Measurements from ENCODE around the gene HGS. TPM values are rescaled to one million over a fixed set of nuclear protein-coding genes. Genes with fewer than 3 reads are reported as not detected.

The HGS gene
- total and polyA plus RNA-seq, 2 of the 4 experiments (the other 2 are of a cell fraction), result 52.5 to 137 TPM

DNA sequence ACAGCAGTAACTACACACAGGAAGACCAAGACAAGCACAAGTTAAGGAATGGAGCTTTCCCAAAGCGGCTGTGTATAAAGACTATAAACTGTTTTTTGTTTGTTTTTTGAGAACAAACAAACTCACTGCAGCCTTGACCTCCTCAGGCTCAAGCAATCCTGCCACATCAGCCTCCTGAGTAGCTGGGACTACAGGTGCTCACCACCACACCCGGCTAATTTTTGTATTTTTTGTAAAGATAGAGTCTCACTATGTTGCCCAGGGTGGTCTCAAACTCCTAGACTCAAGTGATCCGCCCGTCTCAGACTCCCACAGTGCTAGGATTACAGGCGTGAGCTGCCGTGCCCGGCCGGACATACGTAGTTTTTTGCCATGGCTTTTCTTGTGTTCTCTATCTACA is 23.4 kb upstream of the HGS start:
- no peak for TF ChIP-seq RFX5 (IDR thresholded peaks at IDR 0.05; ENCODE audit: low read depth, low read length)
- no peak for TF ChIP-seq POLR2A (IDR thresholded peaks at IDR 0.05; ENCODE audit: low read depth, low read length)
- TF ChIP-seq CHD1 (IDR thresholded peaks at IDR 0.05; ENCODE audit: low read depth, low read length), result no peak
- TF ChIP-seq, protein P1, sequence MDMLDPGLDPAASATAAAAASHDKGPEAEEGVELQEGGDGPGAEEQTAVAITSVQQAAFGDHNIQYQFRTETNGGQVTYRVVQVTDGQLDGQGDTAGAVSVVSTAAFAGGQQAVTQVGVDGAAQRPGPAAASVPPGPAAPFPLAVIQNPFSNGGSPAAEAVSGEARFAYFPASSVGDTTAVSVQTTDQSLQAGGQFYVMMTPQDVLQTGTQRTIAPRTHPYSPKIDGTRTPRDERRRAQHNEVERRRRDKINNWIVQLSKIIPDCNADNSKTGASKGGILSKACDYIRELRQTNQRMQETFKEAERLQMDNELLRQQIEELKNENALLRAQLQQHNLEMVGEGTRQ (IDR thresholded peaks at IDR 0.05; ENCODE audit: low read depth, low read length), result no peak
- TF ChIP-seq, protein P2, sequence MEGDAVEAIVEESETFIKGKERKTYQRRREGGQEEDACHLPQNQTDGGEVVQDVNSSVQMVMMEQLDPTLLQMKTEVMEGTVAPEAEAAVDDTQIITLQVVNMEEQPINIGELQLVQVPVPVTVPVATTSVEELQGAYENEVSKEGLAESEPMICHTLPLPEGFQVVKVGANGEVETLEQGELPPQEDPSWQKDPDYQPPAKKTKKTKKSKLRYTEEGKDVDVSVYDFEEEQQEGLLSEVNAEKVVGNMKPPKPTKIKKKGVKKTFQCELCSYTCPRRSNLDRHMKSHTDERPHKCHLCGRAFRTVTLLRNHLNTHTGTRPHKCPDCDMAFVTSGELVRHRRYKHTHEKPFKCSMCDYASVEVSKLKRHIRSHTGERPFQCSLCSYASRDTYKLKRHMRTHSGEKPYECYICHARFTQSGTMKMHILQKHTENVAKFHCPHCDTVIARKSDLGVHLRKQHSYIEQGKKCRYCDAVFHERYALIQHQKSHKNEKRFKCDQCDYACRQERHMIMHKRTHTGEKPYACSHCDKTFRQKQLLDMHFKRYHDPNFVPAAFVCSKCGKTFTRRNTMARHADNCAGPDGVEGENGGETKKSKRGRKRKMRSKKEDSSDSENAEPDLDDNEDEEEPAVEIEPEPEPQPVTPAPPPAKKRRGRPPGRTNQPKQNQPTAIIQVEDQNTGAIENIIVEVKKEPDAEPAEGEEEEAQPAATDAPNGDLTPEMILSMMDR (conservative IDR thresholded peaks at IDR 0.05; ENCODE audit: low read depth, low read length), result no peak
- no peak for TF ChIP-seq MAFK (IDR thresholded peaks at IDR 0.05; ENCODE audit: low read depth, low read length)
- no peak for TF ChIP-seq RAD21 (IDR thresholded peaks at IDR 0.05; ENCODE audit: low read length)
- TF ChIP-seq, protein P3, sequence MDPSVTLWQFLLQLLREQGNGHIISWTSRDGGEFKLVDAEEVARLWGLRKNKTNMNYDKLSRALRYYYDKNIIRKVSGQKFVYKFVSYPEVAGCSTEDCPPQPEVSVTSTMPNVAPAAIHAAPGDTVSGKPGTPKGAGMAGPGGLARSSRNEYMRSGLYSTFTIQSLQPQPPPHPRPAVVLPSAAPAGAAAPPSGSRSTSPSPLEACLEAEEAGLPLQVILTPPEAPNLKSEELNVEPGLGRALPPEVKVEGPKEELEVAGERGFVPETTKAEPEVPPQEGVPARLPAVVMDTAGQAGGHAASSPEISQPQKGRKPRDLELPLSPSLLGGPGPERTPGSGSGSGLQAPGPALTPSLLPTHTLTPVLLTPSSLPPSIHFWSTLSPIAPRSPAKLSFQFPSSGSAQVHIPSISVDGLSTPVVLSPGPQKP (IDR thresholded peaks at IDR 0.05; ENCODE audit: borderline replicate concordance, low read depth, low read length), result no peak
- intact Hi-C loops (cut with micrococcal nuclease), result no loop called here

More for the DNA sequence above, 23.4 kb upstream of the HGS start:
- no peaks in the 10 kb centered on the region for H3K27me3 ChIP-seq (ENCODE audit: control insufficient read depth, insufficient read depth, low read length)
- no peak overlapping the region for H3K4ac ChIP-seq (ENCODE audit: low read depth, low read length)
- H3K9ac ChIP-seq (ENCODE audit: low read depth, low read length), result no peak overlapping the region
- no peak overlapping the region for H2AK9ac ChIP-seq (replicated peaks; ENCODE audit: low read depth, low read length, poor library complexity)
- no peaks in the 10 kb centered on the region for H3K9me3 ChIP-seq (ENCODE audit: control insufficient read depth, insufficient read depth, low read length)
- no peak overlapping the region for H4K5ac ChIP-seq (ENCODE audit: low read depth, low read length)
- peaks cover 8% of the 10 kb centered on the region for H3K36me3 ChIP-seq (ENCODE audit: control insufficient read depth, insufficient read depth, low read length)
- in situ Hi-C loops (cut with MboI; ENCODE audit: low sequenced_read_pairs) (no loop called here), dilution Hi-C loops (cut with HindIII; ENCODE audit: low sequenced_read_pairs, unreplicated experiment) (no loop called here)
- ChIA-PET POLR2A (ENCODE audit: unreplicated experiment) (no interaction called here), CTCF (no interaction called here)
- H2BK20ac ChIP-seq (ENCODE audit: low read depth, low read length), result no peak overlapping the region
- H4K91ac ChIP-seq (ENCODE audit: insufficient read depth, low read depth, low read length), result no peak overlapping the region
- no peak overlapping the region for H3K27ac ChIP-seq (ENCODE audit: insufficient read depth, low read length)
- no peak overlapping the region for H3K14ac ChIP-seq (replicated peaks; ENCODE audit: low read depth, low read length)
- peaks cover 4% of the 10 kb centered on the region for H3K4me1 ChIP-seq (ENCODE audit: control insufficient read depth, insufficient read depth, low read length)
- no peak overlapping the region for H3K23ac ChIP-seq (ENCODE audit: low read depth, low read length)
- no CpG with 5 or more reads among the region's 9 CpGs for WGBS, 2 experiments (ENCODE audit: extremely low coverage in 2 of 2, insufficient read length in 1 of 2)
- no peak overlapping the region for H3K4me2 ChIP-seq (ENCODE audit: low read depth, low read length)
- no peak overlapping the region for H3K4me3 ChIP-seq (ENCODE audit: insufficient read depth, low read depth, low read length)
- DNase-seq (no peak), ATAC-seq (ENCODE audit: low read depth) (no peak)
- H3K9me1 ChIP-seq (ENCODE audit: insufficient read depth, low read length), result peaks cover 11% of the 10 kb centered on the region
- H4K8ac ChIP-seq (ENCODE audit: low read depth in 2 of 2, low read length in 2 of 2), result no peak overlapping the region
- H3K79me1 ChIP-seq (ENCODE audit: low read depth in 1 of 2, low read length in 2 of 2), result peaks cover 7 to 17% of the 10 kb centered on the region in 2 experiments
- no peak overlapping the region for H3K56ac ChIP-seq (ENCODE audit: extremely low read depth, insufficient read depth, low read length)
- H2AFZ ChIP-seq (replicated peaks; ENCODE audit: low read length, poor library complexity), result no peak overlapping the region
- H2AK5ac ChIP-seq (ENCODE audit: low read depth, low read length), result no peak overlapping the region
- no peak overlapping the region for H2BK5ac ChIP-seq (ENCODE audit: low read depth, low read length, poor library complexity, severe bottlenecking)
- H4K20me1 ChIP-seq (ENCODE audit: insufficient read depth, low read length), result no peaks in the 10 kb centered on the region
- no peak overlapping the region for H2BK15ac ChIP-seq (ENCODE audit: low read depth, low read length)
- BruUV-seq (replicated peaks), result no TSS peak
- no peak overlapping the region for H2BK120ac ChIP-seq (ENCODE audit: low read depth, low read length)
- H3K18ac ChIP-seq (ENCODE audit: low read depth, low read length), result no peak overlapping the region
